A549 treated with CpdA at 1 μM for 4 hours (cell line): Measurements from ENCODE around the gene FGF22. TPM values are rescaled to one million over a fixed set of nuclear protein-coding genes. Genes with fewer than 3 reads are reported as not detected.

Experiments
- total RNA-seq: library from RNA; stranded (reverse); fragments of 200-300 nt; extraction: Qiagen RNA extraction; gene quantifications from 5 replicates; pipeline ENCODE4 v1.2.3, GENCODE V29; 2022; ENCODE audit warnings: low read depth

Gene FGF22
- total RNA-seq = 0.58 to 1.1 TPM (median 0.88 TPM) in 5 replicates

DNA sequence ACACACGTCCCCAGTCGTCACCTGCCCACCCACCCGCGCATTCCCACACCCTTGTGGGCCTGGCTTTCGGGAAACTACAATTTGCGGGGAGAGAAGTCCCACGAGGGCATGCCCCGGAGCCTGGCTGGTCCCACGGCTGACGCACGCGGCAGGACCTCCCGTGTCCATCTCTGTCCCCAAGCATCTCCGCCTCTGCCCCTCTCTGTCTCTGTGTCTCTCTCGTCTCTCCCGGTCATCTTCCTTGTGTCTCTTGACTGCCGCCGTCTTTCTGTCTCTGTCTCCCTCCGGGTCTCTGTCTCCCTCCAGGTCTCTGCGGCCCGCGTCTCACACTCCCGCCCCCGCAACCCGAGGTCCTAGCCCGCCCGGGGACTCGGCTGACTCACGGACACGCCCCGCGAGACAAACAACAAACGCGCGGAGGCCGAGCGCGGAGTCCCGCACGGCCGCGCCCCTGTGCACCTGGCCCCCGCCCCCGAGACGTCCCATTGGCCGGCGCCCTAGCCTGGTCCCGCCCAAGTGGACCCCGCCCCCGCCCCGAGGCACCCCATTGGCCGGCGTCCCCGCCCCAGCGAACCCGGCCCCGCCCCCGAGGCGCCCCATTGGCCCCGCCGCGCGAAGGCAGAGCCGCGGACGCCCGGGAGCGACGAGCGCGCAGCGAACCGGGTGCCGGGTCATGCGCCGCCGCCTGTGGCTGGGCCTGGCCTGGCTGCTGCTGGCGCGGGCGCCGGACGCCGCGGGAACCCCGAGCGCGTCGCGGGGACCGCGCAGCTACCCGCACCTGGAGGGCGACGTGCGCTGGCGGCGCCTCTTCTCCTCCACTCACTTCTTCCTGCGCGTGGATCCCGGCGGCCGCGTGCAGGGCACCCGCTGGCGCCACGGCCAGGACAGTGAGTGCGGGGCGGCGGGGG lies at the start of gene FGF22:
Gene FGF22 (plus strand): TSS at position 627 of the 908 bp plus-strand sequence. CDS start 47 bp downstream, at position 674.

GRCh38 chr19:633068-633785 lies 6.5 kb upstream of the FGF22 start, which contains the start of gene POLRMT:
POLRMT (minus strand) TSS chr19:633537; CDS start chr19:633512, 25 bp downstream.

GRCh38 chr19:662962-663681 lies 23.4 kb downstream of the FGF22 start, which contains the start of gene RNF126:
RNF126 (minus strand) TSS chr19:663214; CDS start chr19:663121, 93 bp downstream.

GRCh38 chr19:676339-677105 lies 36.8 kb downstream of the FGF22 start, which contains the start of gene FSTL3:
FSTL3 (plus strand) TSS chr19:676392; CDS start chr19:676424, 32 bp downstream.

Other genes with a start within 250 kb of the FGF22 start
- 0.24 to 0.59 TPM (median 0.53 TPM) in 5 replicates for gene C2CD4C, start 230.7 kb upstream of the FGF22 start, total RNA-seq
- gene SHC2, start 178.8 kb upstream of the FGF22 start, total RNA-seq = 0.71 to 1.3 TPM (median 0.85 TPM) in 5 replicates
- 0.28 to 0.46 TPM (median 0.35 TPM) in 4 of 5 replicates, not detected in the other for gene MADCAM1, start 143.4 kb upstream of the FGF22 start, total RNA-seq
- 11.5 to 18.7 TPM (median 16.6 TPM) in 5 replicates for gene TPGS1, start 132.4 kb upstream of the FGF22 start, total RNA-seq
- gene CDC34, start 108.1 kb upstream of the FGF22 start, total RNA-seq = 63.8 to 108 TPM (median 105 TPM) in 5 replicates
- 0.46 to 0.57 TPM (median 0.47 TPM) in 4 of 5 replicates, not detected in the other for gene GZMM, start 95.8 kb upstream of the FGF22 start, total RNA-seq
- 654 to 745 TPM (median 712 TPM) in 5 replicates for gene BSG, start 67.3 kb upstream of the FGF22 start, total RNA-seq
- 28.0 to 41.1 TPM (median 39.0 TPM) in 5 replicates for gene HCN2, start 50.0 kb upstream of the FGF22 start, total RNA-seq
- gene POLRMT, start 6.3 kb upstream of the FGF22 start, total RNA-seq = 79.8 to 102 TPM (median 97.1 TPM) in 5 replicates
- 54.9 to 71.5 TPM (median 67.0 TPM) in 5 replicates for gene RNF126, start 23.3 kb downstream of the FGF22 start, total RNA-seq
- gene FSTL3, start 36.5 kb downstream of the FGF22 start, total RNA-seq = 118 to 154 TPM (median 135 TPM) in 5 replicates
- gene PRSS57, start 55.6 kb downstream of the FGF22 start, total RNA-seq = 0.13 TPM in 1 of 5 replicates, not detected in the others
- 10.0 to 17.7 TPM (median 15.2 TPM) in 5 replicates for gene PALM, start 69.1 kb downstream of the FGF22 start, total RNA-seq
- gene MISP, start 111.2 kb downstream of the FGF22 start, total RNA-seq = 75.0 to 98.0 TPM (median 94.7 TPM) in 5 replicates
- 223 to 257 TPM (median 229 TPM) in 5 replicates for gene PTBP1, start 157.6 kb downstream of the FGF22 start, total RNA-seq
- gene PLPPR3, start 182.1 kb downstream of the FGF22 start, total RNA-seq = 2.7 to 5.0 TPM (median 4.1 TPM) in 5 replicates
- gene AZU1, start 188.0 kb downstream of the FGF22 start, total RNA-seq = 0.08 to 0.21 TPM (median 0.19 TPM) in 4 of 5 replicates, not detected in the other
- gene PRTN3, start 201.1 kb downstream of the FGF22 start, total RNA-seq = 0.21 to 0.36 TPM (median 0.29 TPM) in 4 of 5 replicates, not detected in the other
- not detected in 5 replicates for gene ELANE, start 212.4 kb downstream of the FGF22 start, total RNA-seq
- gene CFD, start 219.8 kb downstream of the FGF22 start, total RNA-seq = 8.5 to 21.1 TPM (median 18.0 TPM) in 5 replicates